ENCODE measurements around the gene PXYLP1. TPM values are rescaled to one million over a fixed set of nuclear protein-coding genes. Genes with fewer than 3 reads are reported as not detected.

Gene PXYLP1
- total and polyA plus RNA-seq, 10 of the 15 experiments (the other 5 are each of a cell fraction or from before 2014, with no cell fraction given) = 0.06 to 1.7 (median 0.35) TPM

DNA sequence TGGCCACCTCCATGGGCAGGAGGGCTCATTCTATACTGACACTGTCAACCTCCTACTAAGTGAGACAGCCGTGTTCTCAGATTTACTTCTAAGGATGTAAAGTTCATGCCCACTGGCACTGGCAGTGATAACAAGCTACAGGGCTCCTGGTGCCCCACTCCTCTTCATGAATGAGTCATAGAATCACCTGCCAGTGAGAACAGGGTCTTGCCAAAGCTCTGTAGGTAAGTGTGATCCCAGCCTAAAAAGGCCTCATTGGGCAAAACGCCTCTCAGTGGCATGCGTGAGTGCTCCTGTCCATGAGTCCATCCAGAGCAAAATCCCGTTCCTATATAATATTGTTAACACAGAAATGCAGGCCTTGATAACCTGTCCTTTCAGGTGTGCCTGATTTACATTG, 17.4 kb downstream of the PXYLP1 start:
- intact Hi-C loops (cut with micrococcal nuclease; ENCODE audit: unreplicated experiment) = no loop called here
- Histone ChIP-seq H4K20me1 (ENCODE audit: control insufficient read depth, insufficient read depth) (no peaks in the 10 kb centered on the region), H3K36me3 (ENCODE audit: control insufficient read depth in 2 of 2, insufficient read depth in 2 of 2, low read length in 1 of 2) (no peaks in the 10 kb centered on the region), H2AFZ (ENCODE audit: control insufficient read depth, low read depth, low read length) (no peak overlapping the region), H3K27ac (ENCODE audit: control insufficient read depth, insufficient read depth) (no peak overlapping the region), H3K9ac (ENCODE audit: control insufficient read depth, insufficient read depth, low read length) (no peak overlapping the region), H3K4me3 (no peak overlapping the region), H3K79me2 (ENCODE audit: control insufficient read depth, insufficient read depth, low read length) (no peaks in the 10 kb centered on the region), H3K27me3 (replicated peaks in 1 of 2; ENCODE audit: control insufficient read depth in 2 of 2, insufficient read depth in 2 of 2, low read length in 1 of 2) (no peaks in the 10 kb centered on the region; a peak in 1 of 4 replicates), H3K4me1 (ENCODE audit: control insufficient read depth, insufficient read depth, low read length) (no peaks in the 10 kb centered on the region), H3K9me3 (replicated peaks; ENCODE audit: control insufficient read depth, insufficient read depth, low read length) (no peaks in the 10 kb centered on the region), H3K4me2 (ENCODE audit: control insufficient read depth, insufficient read depth) (no peak overlapping the region)
- in situ Hi-C loops (cut with MboI) = no loop called here
- DNase-seq (ENCODE audit: low read depth, low spot score) (no peak), ATAC-seq (no peak), FAIRE-seq (no peak)
- SMC1A ChIA-PET (ENCODE audit: uncharacterized antibody, unreplicated experiment) = interaction anchor here (0.6 kb wide), 1 partner anchor 393 kb away, joined by 3 read pairs; no protein-coding TSS in a partner anchor
- RAD21 ChIA-PET (ENCODE audit: unreplicated experiment) = no interaction called here
- 58% methylated on average over 4 of the region's 4 CpGs for WGBS (ENCODE audit: insufficient coverage, insufficient replicate concordance, low lambda C conversion rate, missing lambda C conversion rate)
- CTCF ChIA-PET = interaction anchor here (0.6 to 1.3 kb wide), 4 partner anchors 9 to 401 kb away, joined by 3 to 4 read pairs (median 4); no protein-coding TSS in a partner anchor
- no TSS peak for BruUV-seq (replicated peaks)
- POLR2A ChIA-PET = interaction anchor here (0.6 to 0.9 kb wide), 3 partner anchors 15 to 843 kb away, joined by 3 to 10 read pairs (median 6); no protein-coding TSS in a partner anchor
- TF ChIP-seq ETV6 (conservative IDR thresholded peaks at IDR 0.05 in 1 of 2, IDR thresholded peaks at IDR 0.05 in 1 of 2; ENCODE audit: borderline replicate concordance in 1 of 2, low read depth in 1 of 2) (no peak), SMARCA5 (IDR thresholded peaks at IDR 0.05) (no peak), NR2C1 (IDR thresholded peaks at IDR 0.05) (no peak), BRCA1 (IDR thresholded peaks at IDR 0.05; ENCODE audit: low read depth, low read length) (no peak), CBX3 (IDR thresholded peaks at IDR 0.05; ENCODE audit: borderline replicate concordance, low read depth) (no peak), RFX5 (IDR thresholded peaks at IDR 0.05; ENCODE audit: low read depth, low read length) (no peak), EZH2 (IDR thresholded peaks at IDR 0.05; ENCODE audit: borderline replicate concordance, control insufficient read depth, low read depth, low read length) (no peak), PAX8 (IDR thresholded peaks at IDR 0.05) (no peak), NRF1 (conservative IDR thresholded peaks at IDR 0.05; ENCODE audit: low read depth, low read length) (no peak), ZNF207 (IDR thresholded peaks at IDR 0.05; ENCODE audit: borderline replicate concordance) (no peak), NBN (IDR thresholded peaks at IDR 0.05) (no peak), EP300 (IDR thresholded peaks at IDR 0.05; ENCODE audit: borderline replicate concordance in 1 of 2, control insufficient read depth in 1 of 2, low read depth in 2 of 2, low read length in 2 of 2) (no peak), SMAD1 (IDR thresholded peaks at IDR 0.05; ENCODE audit: low read depth, partially characterized antibody) (no peak), SPI1 (IDR thresholded peaks at IDR 0.05; ENCODE audit: borderline replicate concordance, insufficient read depth, low read depth, low read length) (no peak), IKZF1 (conservative IDR thresholded peaks at IDR 0.05) (no peak)
- TF ChIP-seq, protein P1, sequence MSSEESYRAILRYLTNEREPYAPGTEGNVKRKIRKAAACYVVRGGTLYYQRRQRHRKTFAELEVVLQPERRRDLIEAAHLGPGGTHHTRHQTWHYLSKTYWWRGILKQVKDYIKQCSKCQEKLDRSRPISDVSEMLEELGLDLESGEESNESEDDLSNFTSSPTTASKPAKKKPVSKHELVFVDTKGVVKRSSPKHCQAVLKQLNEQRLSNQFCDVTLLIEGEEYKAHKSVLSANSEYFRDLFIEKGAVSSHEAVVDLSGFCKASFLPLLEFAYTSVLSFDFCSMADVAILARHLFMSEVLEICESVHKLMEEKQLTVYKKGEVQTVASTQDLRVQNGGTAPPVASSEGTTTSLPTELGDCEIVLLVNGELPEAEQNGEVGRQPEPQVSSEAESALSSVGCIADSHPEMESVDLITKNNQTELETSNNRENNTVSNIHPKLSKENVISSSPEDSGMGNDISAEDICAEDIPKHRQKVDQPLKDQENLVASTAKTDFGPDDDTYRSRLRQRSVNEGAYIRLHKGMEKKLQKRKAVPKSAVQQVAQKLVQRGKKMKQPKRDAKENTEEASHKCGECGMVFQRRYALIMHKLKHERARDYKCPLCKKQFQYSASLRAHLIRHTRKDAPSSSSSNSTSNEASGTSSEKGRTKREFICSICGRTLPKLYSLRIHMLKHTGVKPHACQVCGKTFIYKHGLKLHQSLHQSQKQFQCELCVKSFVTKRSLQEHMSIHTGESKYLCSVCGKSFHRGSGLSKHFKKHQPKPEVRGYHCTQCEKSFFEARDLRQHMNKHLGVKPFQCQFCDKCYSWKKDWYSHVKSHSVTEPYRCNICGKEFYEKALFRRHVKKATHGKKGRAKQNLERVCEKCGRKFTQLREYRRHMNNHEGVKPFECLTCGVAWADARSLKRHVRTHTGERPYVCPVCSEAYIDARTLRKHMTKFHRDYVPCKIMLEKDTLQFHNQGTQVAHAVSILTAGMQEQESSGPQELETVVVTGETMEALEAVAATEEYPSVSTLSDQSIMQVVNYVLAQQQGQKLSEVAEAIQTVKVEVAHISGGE (CRISPR knock-in tag; IDR thresholded peaks at IDR 0.05) = no peak
- TF ChIP-seq, protein P2, sequence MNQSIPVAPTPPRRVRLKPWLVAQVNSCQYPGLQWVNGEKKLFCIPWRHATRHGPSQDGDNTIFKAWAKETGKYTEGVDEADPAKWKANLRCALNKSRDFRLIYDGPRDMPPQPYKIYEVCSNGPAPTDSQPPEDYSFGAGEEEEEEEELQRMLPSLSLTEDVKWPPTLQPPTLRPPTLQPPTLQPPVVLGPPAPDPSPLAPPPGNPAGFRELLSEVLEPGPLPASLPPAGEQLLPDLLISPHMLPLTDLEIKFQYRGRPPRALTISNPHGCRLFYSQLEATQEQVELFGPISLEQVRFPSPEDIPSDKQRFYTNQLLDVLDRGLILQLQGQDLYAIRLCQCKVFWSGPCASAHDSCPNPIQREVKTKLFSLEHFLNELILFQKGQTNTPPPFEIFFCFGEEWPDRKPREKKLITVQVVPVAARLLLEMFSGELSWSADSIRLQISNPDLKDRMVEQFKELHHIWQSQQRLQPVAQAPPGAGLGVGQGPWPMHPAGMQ (IDR thresholded peaks at IDR 0.05; ENCODE audit: borderline replicate concordance) = no peak

Data from GM12878 (cell line).